Inflammatory macrophage treated with lipopolysaccharide for 1 hour (primary cell): Measurements from ENCODE around the gene BLCAP.
A peak's percentile ranks its signal among the peaks of the same experiment; 100 is the strongest.

Experiments used
- DNase-seq, 2 donors: peaks; one replicate each; pipeline ENCODE4 v3.0.0-alpha.2; 2020 to 2022

The BLCAP gene

DNA sequence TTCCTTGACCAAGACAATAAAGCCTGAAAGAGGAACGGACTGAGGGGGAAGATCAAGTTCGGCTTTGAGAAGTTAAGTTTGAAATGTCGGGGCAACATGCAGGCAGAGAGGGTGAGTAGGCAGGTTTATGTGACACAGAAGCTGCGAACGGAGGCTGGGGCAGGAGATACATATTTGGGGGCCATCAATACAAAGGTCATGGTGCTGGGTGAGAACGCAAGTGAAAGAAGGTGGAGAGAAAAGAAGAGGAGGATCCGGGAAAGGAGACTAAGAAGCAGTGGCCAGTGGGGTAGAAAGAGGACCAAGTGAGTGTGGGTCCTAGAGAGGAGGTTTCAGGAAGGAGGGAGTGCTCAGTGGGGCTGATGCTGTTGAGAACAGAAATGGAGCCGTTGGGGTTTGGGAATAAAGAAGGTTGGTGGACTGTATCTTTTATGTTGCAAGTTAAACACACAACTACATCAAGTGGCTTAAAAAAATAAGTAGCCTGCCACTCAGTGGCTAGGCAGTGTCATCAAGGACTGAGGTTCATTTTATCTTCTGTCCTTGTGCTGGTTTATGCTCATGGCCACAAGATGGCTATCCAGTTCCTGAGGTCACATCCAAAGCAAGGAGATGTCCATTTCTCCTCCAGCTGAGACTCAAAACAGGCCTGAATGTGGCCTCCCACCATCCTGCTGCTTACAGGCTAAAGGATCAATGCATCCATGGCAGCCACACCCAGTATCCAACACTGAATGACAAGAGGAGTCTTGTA is 1.7 kb upstream of the BLCAP start:
- no peak for DNase-seq

DNA sequence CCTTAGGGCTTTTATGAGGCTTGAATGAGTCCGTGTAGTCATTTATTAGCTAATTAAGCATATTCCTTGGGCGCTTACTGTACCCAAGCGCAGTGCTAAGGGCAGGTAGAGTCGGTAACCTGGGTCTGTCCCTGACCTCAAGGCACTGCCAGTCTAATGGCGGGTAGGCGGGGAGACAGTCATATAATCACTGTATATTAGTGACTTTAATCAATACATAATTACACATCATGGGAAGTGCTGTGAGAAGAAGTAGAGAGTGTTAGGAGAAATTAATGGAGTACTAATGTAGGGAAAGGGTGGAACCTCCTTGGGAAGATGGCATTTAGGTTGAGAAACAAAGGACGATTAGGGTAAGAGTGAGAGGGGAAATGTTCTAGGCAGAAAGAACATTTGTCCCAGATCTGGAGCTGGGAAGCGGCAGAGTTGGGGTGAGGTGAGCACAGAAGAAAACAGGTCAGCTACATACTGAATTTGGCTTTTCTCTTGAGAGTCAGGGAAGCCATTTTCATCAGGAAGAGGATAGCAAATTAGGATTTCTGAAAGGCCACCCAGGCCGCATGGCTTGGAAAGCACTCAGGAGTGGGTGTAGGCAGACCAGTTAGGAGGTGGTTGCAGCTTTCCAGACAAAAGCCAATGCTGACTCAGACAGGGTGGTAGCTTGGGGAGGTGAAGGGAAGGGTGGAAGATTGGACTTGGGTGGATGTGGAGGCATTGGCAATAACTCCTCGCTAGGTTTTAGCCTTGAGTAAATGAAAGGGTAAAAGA is 954 bp upstream of the BLCAP start:
- peak; percentile 19 to 53 for DNase-seq

DNA sequence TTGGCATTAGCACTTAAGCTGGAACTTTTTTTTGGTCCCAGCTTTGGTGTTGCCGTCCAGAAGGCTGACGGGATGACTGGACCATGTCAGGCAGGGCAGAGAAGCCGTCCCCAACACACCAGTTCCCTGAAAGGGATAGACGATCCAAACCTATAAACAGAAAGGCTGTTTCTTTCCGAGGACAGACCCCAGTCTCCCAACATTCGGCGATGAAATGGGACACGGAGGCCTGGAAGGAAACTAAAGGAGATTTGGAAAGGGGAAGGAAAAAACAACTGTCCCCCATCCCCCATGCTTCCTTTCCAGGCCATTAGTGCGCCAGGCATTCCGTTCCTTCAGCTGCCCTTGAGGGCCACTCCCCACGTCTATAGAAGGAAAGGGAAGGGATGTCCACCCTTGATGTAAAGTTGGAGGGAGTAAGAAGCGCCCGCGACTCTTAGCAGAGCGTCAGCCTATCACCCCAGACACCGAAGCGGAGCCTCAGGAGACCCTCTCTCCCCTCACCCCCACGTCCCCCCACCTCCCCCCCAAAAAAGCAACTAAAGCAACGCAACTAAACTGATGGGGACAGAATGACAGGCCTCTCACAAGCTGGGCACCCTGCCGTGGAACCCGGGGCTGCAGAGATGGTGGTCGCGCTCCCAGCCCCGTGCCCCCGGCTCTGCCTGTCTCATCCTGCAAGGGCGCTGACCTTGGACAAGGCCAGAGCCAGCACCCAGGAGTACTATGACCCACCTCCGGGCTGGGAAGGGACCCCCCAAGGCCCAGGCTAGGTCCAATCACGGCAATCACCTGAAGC is 638 bp downstream of the BLCAP start:
- DNase-seq: peak; percentile 42 to 49

DNA sequence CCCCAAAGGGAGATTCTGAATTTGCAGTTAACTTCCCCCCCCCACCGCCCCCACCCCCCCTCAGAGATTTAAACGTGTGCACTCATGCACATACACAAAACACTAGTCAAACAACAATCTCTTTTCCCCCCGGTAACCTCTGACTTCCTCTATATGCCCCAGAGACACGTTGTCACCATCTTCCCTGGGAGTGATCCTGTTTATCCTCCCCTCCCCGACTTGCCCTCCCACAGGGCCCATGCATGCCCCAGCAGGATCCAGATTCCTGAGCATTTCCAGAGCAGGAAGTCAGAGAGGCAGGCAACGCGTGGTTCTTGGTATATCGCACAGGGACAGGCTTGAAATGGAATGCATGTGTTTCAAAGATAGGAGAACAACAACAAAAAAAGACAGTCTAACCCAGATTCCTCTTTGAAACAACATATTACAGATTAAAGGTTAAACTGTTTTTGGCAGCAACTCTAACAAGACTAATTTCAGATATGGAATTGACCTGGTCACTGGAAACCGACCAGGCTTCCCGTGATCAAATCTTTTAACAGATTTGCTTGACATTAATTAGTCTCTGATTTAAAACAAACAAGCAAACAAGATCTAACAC is 1.3 kb downstream of the BLCAP start:
- peak; percentile 30 to 69 for DNase-seq

DNA sequence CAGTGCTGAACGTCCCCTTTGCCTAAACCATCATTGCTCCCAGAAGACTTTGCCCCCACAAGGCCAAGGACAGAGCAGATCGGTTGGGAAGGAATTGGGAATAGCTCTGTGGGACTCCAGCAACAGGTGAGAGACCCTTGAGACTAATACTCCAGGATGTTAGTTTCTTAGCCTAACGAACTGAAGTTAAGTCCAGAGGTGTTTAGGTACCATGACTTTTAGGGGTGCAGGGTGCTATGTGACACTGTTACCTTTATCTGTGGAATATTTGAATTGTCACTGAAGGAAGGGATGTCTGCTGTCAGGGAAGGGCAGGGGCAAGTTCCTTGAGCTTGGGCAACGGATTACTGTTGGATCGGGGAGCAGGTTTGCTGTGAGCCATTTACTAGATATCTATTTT is 1.9 kb downstream of the BLCAP start:
- no peak for DNase-seq

DNA sequence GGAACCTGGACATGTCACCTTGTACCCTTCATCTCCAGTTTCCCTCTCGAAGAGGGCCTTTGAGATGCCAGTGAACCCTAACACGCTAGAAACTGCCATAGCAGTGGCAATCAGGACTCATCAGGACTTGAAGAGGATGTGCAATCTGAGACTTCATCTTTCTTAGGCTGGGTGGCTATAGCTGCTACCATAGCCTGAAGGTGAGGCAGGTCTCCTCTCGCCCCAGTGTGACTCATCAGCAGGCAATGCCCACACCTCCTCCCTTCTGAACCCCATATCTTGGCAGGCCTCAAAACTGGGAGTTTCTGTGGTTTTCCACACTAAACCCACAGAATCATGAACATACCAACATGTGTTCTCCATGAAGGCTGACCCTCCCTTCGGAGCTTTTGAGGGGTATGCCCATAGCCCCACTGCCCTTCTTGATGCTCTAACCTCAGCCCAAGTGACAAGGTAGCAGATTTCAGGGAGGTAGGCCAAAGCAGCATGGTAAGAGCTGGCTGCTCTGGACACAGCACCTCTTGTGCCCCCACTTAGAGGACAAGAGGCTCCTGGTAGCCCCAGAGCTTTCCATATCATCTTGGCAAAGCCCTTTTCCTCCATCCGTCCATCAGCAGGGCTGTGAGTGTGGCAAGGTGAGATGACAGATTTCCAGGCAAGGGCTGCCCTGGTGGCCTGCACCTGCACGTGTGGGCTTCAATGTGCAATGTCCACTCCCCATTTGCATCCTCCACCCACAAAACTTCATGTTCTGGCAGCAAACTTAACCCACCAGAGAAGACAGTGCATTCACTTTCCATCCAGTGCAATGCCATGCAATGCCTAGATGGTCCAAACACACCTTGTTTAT is 2.6 kb downstream of the BLCAP start:
- no peak for DNase-seq

DNA sequence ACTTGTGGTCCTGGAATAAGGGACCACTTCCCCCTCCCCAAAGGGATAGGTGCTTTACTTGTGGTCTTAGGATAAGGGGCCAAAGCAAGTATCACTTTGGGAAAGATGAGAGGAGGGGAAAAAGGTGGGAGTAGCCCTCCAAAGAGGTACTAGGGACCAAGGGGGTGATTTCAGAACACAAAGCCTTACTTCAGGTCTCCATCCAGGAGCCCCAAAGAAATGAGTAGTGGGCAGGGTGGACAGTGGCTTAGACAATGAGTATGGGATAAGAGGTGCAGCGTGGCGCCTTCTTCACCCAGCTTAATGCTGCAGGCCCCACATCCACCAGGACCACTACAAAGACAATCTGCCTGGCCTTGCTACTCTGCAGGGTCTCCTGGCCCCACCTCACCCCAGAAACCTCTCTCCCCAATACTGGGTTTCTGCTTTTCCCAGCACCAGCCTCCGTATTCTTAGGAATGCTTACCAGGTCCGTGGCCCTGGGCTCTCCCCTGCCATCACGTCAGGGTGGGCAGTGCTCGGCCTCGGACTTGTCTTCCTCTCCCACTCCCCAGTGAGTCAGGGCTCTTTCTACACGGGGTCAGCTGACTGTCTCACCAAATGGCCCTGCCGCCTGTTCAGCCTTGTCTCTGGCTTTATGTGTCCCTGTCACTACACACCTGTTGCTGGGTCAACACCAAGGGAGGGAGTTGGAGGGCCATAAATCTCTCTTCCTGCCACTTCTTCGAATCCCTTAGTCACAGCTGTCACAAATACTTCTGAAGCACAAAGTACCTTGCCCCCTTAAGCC is 3.6 kb downstream of the BLCAP start:
- no peak for DNase-seq

DNA sequence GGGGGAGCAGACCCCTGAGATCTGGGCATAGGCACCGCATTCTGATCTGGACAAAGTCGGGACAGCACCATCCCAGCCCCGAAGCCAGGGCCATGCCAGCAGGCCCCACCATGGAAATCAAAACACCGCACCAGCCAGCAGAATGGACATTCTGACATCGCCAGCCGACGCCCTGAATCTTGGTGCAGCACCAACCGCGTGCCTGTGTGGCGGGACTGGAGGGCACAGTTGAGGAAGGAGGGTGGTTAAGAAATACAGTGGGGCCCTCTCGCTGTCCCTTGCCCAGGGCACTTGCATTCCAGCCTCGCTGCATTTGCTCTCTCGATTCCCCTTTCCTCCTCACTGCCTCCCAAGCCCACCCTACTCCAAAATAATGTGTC is 4.7 kb downstream of the BLCAP start:
- no peak for DNase-seq

DNA sequence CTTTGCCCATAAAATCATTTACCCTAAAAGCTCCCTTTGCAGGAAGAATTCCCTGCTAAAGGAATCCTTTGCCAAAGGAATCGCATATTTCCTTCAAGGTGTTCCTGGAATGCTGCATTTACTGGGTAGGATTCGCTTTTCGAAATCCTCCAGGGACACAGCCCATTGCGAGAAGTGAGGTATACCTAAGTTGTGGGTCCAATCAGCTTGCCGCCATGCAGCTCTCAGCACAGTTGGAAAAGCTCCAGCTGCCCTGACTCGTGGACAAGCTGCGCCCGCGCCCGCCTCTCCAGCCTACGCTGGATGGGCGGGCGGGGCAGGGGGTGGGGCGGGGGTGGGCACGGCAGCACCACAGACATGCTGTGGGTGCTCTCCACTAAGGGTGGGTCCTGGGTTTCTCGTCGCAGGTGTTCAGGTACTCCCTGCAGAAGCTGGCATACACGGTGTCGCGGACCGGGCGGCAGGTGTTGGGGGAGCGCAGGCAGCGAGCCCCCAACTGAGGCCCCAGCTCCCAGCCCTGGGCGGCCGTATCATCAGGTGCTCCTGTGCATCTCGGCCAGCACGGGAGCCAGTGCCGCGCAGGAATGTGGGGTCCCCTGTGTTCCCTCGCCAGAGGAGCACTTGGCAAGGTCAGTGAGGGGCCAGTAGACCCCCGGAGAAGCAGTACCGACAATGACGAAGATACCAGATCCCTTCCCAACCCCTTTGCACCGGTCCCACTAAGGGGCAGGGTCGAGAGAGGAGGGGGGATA is 5.2 kb downstream of the BLCAP start:
- DNase-seq: no peak

DNA sequence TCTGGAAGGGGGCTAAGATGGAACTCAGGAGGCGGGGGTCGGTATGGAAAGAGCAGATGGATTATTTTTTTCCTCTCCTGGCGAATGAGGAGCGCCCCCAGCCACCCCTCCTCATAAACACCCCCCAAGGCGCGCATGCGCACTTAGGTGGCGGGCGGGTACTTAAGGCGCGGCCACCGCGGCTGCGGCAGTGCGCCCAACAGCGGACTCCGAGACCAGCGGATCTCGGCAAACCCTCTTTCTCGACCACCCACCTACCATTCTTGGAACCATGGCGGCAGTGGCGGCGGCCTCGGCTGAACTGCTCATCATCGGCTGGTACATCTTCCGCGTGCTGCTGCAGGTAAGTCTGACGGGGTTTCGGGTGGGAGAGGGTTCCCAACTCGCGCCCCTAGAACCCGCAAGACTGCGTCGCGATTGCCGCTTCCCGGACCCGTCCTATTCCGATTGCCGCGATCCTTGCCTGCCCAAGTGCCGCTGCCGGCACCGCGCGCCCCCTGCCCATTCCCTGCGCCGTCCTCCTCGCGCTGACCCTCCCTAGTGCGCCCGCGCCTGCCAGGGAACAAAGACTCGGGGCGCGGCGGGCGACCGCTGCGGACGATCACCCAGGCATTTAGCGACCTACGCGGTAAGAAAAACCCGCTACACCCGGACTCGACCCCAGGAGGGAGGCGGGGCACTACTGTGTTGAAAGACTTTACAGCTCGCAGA is 6.5 kb downstream of the BLCAP start, which contains the start of gene NNAT:
Gene NNAT, plus strand, starts transcription at position 190 of the 711 bp plus-strand sequence. Its CDS starts 82 bp downstream, at position 272.
- no peak for DNase-seq

DNA sequence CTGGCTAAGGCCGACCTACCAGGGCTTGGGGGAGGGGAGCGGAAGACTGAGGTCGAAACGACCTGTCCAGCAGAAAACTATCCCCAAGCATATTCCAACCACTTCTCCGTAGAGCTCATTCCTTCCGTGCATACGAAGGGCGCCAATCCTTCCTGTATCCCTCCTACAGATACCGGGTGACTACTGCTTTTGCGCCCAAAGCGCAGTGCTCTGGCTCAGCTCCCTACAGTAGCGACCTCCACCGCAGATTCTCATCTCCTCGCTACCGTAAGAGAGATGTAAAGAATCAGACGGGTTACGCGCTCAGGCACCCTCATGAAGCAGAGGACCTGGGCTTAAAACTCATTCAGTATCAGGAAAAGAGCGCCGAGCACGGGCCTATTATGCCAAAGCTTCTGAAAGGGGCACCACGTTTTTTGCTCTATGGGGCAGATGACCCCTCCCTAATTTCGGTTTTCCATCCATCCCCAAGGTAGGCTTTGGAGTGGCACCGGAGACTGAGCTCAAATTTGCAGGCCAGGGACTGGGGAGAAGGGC is 7.2 kb downstream of the BLCAP start:
- peak in 1 of 2 donors; percentile 6 for DNase-seq

DNA sequence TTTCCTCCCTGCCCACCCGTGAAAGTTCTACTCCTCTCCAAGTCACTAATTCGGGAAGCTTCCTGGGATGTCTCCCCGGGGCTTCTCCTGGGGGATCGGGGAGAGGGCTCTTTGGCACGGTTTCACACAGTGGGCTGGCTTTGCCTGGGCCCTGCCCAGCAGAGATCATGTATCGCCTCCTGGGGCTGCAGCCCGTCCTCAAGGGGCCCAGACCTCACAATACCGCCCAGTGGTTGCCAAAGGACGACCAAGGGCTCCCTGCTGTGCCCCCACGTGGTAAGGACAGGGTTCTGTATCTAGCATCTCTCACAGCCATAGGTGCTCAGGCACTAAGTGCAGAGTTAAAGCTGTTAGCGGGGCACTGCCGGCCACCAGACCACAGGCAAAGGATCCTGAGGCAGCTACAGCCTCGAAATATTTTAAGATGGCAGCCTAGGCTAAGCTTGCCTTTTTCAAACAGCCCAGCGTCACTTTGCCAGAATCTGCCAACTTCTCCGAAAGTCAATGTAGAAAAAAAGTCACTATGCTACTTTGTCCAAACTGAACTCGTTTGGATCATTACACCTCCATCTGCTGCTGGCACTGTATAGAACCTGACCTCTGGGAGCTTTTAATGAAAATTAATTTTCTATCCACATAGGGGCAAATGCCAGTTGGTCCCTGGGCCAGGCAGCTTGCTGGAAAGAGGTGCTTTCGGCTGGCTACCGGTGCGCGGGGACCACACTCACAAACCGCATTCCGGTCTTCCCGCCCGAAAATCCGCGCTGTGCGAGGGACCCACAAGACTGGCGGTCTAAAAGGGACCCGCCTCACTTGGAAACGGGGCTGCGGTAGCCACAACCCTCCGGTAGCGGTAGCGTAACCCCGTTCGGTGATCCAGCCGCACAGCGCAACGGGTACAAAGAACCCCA is 7.9 kb downstream of the BLCAP start:
- DNase-seq: no peak

DNA sequence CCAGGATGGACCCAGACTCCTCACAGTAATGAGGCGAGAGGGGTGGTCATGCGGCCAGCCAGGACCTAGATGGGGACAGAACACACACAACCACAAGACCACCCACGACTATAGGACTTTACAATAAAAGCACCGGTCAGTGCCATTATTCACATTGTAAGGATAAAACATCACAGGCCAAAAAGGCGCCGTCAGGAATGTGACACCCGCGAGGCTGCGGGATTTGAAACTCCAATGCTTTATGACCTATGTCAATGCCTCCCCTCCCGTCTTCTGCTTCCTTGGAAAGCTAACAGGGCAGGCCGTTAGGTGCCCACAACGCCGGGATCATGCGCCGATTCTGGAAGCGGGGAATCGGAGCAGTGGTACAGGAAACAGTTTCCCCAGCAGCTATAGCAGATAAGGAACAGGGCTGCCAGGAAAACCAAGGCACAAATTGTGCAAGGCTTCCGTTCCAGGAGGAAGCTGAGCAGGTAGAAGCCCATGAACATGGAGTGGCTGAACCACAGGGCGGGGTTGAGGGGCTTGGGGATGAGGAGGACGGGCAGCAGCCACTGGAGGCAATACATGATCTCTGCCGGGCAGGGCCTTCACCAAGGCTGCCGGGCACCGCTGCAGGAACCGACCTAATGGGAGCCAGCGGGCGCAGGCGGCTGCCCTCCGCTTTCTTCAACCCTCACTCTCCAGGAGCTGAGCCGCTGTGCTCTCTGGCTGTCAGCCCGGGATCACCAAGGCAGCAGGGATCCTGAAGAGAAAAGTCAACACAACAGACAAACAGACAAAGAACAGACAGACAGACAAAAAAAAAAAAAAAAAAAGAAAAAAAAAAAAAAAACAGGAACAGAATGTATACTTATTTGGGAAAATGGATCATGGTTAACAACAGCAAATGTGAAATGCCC is 8.8 kb downstream of the BLCAP start:
- no peak for DNase-seq

DNA sequence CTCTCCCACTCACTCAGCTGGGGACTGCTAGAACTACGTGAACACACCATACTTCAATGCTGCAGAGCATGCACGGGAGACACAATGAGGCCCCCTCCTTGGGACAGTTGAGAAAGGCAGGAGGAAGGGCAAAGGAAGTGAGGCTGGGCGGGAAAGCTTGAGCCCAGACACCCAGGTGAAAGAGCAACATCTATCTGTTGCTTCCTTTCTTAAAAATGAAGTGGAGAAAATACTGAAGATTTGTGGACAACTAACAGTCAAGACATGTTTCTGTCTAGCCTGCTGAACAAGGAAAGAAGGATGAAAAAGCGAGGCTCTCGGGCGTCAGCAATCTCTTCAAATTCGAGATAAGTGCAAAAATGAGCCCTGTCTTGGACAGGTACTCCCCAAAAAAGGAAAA is 9.6 kb downstream of the BLCAP start:
- DNase-seq: no peak

DNA sequence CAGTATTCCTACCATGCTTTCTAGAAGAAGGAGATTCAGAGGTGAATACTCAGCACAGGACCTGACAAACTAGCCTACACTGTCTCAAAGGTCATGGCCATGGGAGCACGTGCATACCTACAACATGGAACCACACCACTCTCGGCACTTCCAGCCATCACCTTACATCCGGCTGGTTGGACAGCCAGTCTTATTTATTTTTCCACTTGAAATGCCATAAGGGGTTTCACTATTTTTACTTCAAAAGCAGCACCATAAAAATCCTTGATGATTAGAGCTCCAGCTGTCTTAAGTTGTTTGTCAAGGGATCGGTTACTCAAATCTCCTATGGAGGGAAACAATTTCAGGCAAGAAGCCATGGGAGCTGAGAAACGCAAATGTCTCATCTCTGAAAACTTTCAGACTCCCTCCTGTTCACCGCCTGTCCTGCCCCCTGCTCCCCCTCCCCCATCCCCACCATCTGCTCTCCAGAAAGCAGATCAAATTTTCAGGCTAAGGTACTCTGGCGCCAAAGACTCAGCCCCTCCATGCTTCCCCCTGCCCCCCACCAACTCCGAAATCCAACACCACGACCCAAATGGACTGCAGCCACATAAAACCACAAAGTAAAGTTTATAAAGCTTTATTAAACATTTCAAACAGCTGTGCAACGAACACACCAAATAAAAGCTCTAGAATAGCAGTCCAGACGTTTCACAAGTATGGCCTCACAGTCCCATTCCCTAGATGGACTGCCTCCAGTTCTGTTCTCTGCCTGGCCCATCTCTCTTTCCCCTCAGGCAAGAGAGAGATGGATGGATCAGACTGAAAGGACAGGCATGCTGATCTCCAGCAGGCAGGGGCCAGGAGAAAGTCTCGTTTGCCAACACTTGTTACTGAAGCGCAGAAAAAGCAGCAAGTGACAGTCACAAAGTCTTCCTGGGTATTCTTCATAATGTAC is 10.6 kb downstream of the BLCAP start:
- no peak for DNase-seq

DNA sequence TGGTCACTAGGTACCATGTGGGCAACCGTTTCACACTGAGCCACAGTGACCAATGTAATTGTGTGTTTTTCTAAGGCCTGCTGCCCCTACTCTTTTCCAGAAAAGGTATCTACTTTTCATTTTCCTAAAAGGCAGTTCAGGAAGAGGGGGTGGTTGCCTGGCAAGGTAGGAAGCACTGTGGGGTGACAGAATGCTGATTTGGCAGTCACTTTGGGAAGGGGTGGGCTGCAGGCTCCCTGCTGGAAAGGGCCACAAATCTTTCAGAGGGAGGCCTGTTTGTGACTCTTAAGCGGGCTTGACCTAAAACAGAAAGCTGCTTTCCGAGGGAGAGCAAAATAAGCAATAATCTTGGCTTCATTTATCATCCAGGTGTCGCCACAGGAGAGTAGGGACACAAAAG is 11.8 kb downstream of the BLCAP start:
- DNase-seq: no peak
